Ovary (tissue), 3 donors: ENCODE results near the gene CYFIP1.

Source experiments
- POLR2A ChIP-seq: fragments of 450-650 bp; IDR thresholded peaks from one replicate; pipeline ENCODE4 v1.6.1; 2017; ENCODE audit warnings: antibody characterized with exemption, mild to moderate bottlenecking, moderate library complexity
- TF ChIP-seq, protein P1 (sequence below), 3 donors: fragments of 450-650 bp in 2 of 3; fragments of 200-600 bp in 1 of 3; IDR thresholded peaks; one replicate each; pipeline versions ENCODE4 v1.5.1 to v1.8.0; 2016 to 2022; ENCODE audit warnings: antibody characterized with exemption in 3 of 3, mild to moderate bottlenecking in 1 of 3
- donor health status: DM: no; HTN: no; CAD: no.

DNA sequence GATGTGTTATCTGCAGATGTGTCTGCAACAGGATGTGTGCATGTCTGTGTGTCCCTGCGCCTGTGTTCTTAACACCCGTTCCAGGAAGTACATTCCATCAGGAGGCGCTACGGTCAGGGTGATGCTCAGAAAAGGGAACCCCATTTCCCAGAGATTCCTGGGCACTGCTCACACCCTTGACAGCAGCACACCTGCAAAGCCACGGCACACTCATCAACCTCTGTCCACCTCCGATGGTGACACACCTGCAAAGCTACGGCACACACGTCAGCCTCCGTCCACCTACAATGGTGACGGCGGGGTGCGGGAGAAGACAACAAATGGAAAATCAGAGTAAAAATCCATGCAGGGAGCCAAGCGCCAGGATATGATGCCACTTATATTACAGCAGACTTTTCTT, 86.3 kb downstream of the CYFIP1 start:
- TF ChIP-seq, protein P1, sequence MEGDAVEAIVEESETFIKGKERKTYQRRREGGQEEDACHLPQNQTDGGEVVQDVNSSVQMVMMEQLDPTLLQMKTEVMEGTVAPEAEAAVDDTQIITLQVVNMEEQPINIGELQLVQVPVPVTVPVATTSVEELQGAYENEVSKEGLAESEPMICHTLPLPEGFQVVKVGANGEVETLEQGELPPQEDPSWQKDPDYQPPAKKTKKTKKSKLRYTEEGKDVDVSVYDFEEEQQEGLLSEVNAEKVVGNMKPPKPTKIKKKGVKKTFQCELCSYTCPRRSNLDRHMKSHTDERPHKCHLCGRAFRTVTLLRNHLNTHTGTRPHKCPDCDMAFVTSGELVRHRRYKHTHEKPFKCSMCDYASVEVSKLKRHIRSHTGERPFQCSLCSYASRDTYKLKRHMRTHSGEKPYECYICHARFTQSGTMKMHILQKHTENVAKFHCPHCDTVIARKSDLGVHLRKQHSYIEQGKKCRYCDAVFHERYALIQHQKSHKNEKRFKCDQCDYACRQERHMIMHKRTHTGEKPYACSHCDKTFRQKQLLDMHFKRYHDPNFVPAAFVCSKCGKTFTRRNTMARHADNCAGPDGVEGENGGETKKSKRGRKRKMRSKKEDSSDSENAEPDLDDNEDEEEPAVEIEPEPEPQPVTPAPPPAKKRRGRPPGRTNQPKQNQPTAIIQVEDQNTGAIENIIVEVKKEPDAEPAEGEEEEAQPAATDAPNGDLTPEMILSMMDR (IDR thresholded peaks at IDR 0.05) = no peak
- TF ChIP-seq POLR2A = no peak
